SK-N-SH treated with all-trans-retinoic acid at 6 μM for 48 hours (cell line): ENCODE data around the gene GJB5.

Experiments
- ATAC-seq: fragments of 200-7000 bp; cut with Tn5 transposase; 3 replicates; pipeline ENCODE4 v1.9.1; 2020; ENCODE audit warnings: mild to moderate bottlenecking, moderate library complexity
- ARNTL ChIP-seq: fragments of 450-650 bp; formaldehyde crosslinking; IDR thresholded peaks from 2 replicates; pipeline ENCODE4 v1.5.0; 2020; ENCODE audit warnings: low read depth, mild to moderate bottlenecking, moderate library complexity, borderline replicate concordance
- BACH2 ChIP-seq: fragments of 250-450 bp; sonication (Bioruptor Pico); IDR thresholded peaks from 2 replicates; pipeline ENCODE4 v1.9.0; 2021; ENCODE audit warnings: mild to moderate bottlenecking, borderline replicate concordance
- CREB5 ChIP-seq: fragments of 250-450 bp; sonication (Bioruptor Pico); IDR thresholded peaks from 2 replicates; pipeline ENCODE4 v1.5.1; 2020; ENCODE audit warnings: low read depth, mild to moderate bottlenecking, moderate library complexity
- CSDC2 ChIP-seq: fragments of 250-450 bp; sonication (Bioruptor Pico); IDR thresholded peaks from 2 replicates; pipeline ENCODE4 v1.5.0; 2020; ENCODE audit warnings: mild to moderate bottlenecking, moderate library complexity
- GLIS3 ChIP-seq: fragments of 250-450 bp; sonication (Bioruptor Pico); IDR thresholded peaks from 2 replicates; pipeline ENCODE4 v1.5.0; 2020; ENCODE audit warnings: mild to moderate bottlenecking, moderate library complexity
- ISL1 ChIP-seq: fragments of 250-450 bp; sonication (Bioruptor Pico); IDR thresholded peaks from 2 replicates; pipeline ENCODE4 v2.1.2; 2022; ENCODE audit warnings: mild to moderate bottlenecking, moderate library complexity
- PPARA ChIP-seq: fragments of 250-450 bp; sonication (Bioruptor Pico); IDR thresholded peaks from 2 replicates; pipeline ENCODE4 v1.5.0; 2020; ENCODE audit warnings: mild to moderate bottlenecking, borderline replicate concordance
- RARB ChIP-seq: fragments of 250-450 bp; sonication (Bioruptor Pico); IDR thresholded peaks from 2 replicates; pipeline ENCODE4 v1.8.0; 2021; ENCODE audit warnings: mild to moderate bottlenecking, moderate library complexity
- SNAI2 ChIP-seq: fragments of 250-450 bp; sonication (Bioruptor Pico); IDR thresholded peaks from 2 replicates; pipeline ENCODE4 v1.5.0; 2020; ENCODE audit warnings: mild to moderate bottlenecking, moderate library complexity
- TCF4 ChIP-seq: fragments of 250-450 bp; sonication (Bioruptor Pico); IDR thresholded peaks from 2 replicates; pipeline ENCODE4 v1.8.0; 2021; ENCODE audit warnings: mild to moderate bottlenecking, moderate library complexity, borderline replicate concordance
- TOX ChIP-seq: fragments of 250-450 bp; sonication (Bioruptor Pico); IDR thresholded peaks from 2 replicates; pipeline ENCODE4 v1.8.0; 2021; ENCODE audit warnings: mild to moderate bottlenecking, moderate library complexity, borderline replicate concordance
- ZFP3 ChIP-seq: fragments of 250-450 bp; sonication (Bioruptor Pico); IDR thresholded peaks from 2 replicates; pipeline ENCODE4 v1.5.0; 2020; ENCODE audit warnings: mild to moderate bottlenecking, moderate library complexity
- ZFP30 ChIP-seq: fragments of 450-650 bp; formaldehyde crosslinking; IDR thresholded peaks from 2 replicates; pipeline ENCODE4 v1.5.0; 2022; ENCODE audit warnings: mild to moderate bottlenecking, moderate library complexity
- ZNF565 ChIP-seq: fragments of 450-650 bp; formaldehyde crosslinking; conservative IDR thresholded peaks from 2 replicates; pipeline ENCODE4 v1.5.0; 2020; ENCODE audit warnings: low read depth, mild to moderate bottlenecking, moderate library complexity
- ZNF70 ChIP-seq: fragments of 450-650 bp; formaldehyde crosslinking; IDR thresholded peaks from 2 replicates; pipeline ENCODE4 v1.5.0; 2020; ENCODE audit warnings: mild to moderate bottlenecking, moderate library complexity
- ZNF8 ChIP-seq: fragments of 450-650 bp; formaldehyde crosslinking; IDR thresholded peaks from 2 replicates; pipeline ENCODE4 v1.5.0; 2020; ENCODE audit warnings: mild to moderate bottlenecking, moderate library complexity
- TF ChIP-seq, protein P1 (sequence below): fragments of 250-450 bp; sonication (Bioruptor Pico); IDR thresholded peaks from 2 replicates; pipeline ENCODE4 v1.8.0; 2021; ENCODE audit warnings: low read depth, mild to moderate bottlenecking, moderate library complexity, borderline replicate concordance
- TF ChIP-seq, protein P2 (sequence below): fragments of 250-450 bp; sonication (Bioruptor Pico); IDR thresholded peaks from 2 replicates; pipeline ENCODE4 v1.5.1; 2021; ENCODE audit warnings: mild to moderate bottlenecking, moderate library complexity
- TF ChIP-seq, protein P3 (sequence below): fragments of 250-450 bp; sonication (Bioruptor Pico); IDR thresholded peaks from 2 replicates; pipeline ENCODE4 v1.8.0; 2020; ENCODE audit warnings: mild to moderate bottlenecking, moderate library complexity, borderline replicate concordance
- TF ChIP-seq, protein P4 (sequence below): fragments of 250-450 bp; sonication (Bioruptor Pico); IDR thresholded peaks from 2 replicates; pipeline ENCODE4 v1.5.0; 2020; ENCODE audit warnings: mild to moderate bottlenecking, moderate library complexity

GJB5 gene

DNA sequence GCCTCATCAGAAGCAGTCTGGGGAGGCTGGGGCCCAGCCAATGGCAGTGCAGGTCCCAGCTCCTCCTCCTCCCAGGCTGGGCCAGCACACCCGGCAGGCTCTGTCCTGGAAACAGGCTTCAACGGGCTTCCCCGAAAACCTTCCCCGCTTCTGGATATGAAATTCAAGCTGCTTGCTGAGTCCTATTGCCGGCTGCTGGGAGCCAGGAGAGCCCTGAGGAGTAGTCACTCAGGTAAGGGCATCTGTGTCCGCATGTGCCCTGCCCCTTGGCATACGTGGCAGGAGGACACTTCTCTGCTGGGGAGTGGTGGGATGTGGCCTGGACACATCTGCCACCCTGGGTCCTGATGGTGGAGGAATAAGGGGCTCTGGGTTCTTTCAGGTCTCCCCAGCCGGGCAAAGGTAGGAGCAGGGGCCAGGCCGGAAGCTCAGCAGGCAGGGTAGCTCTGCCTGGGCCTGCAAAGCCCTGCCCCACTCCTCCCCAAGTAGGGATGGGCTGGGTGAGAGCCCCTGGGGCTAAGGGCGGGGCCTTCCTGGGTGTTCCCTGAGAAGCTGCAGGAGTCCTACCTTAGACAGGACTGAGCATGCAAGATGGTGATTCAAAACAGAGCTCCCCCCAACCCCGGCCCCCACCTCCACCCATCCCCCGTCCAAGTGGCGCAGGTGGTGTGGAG is at the start of gene GJB5:
TSS of gene GJB5 (plus strand) at position 84 of the 674 bp plus-strand sequence. CDS start 2,284 bp downstream, outside the sequence.
- ATAC-seq = no peak
- TF ChIP-seq ZFP3 (no peak), GLIS3 (no peak), RARB (CRISPR knock-in tag) (no peak), PPARA (CRISPR knock-in tag) (no peak), ISL1 (CRISPR knock-in tag) (no peak), ZNF70 (CRISPR knock-in tag) (no peak), ZNF565 (CRISPR knock-in tag) (no peak), TOX (CRISPR knock-in tag) (no peak), ZFP30 (CRISPR knock-in tag) (no peak), BACH2 (CRISPR knock-in tag) (no peak), SNAI2 (CRISPR knock-in tag) (no peak), TCF4 (CRISPR knock-in tag) (no peak), CSDC2 (CRISPR knock-in tag) (no peak), CREB5 (CRISPR knock-in tag) (no peak)
- TF ChIP-seq, protein P1, sequence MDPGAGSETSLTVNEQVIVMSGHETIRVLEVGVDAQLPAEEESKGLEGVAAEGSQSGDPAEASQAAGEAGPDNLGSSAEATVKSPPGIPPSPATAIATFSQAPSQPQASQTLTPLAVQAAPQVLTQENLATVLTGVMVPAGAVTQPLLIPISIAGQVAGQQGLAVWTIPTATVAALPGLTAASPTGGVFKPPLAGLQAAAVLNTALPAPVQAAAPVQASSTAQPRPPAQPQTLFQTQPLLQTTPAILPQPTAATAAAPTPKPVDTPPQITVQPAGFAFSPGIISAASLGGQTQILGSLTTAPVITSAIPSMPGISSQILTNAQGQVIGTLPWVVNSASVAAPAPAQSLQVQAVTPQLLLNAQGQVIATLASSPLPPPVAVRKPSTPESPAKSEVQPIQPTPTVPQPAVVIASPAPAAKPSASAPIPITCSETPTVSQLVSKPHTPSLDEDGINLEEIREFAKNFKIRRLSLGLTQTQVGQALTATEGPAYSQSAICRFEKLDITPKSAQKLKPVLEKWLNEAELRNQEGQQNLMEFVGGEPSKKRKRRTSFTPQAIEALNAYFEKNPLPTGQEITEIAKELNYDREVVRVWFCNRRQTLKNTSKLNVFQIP (CRISPR knock-in tag) = no peak
- TF ChIP-seq, protein P2, sequence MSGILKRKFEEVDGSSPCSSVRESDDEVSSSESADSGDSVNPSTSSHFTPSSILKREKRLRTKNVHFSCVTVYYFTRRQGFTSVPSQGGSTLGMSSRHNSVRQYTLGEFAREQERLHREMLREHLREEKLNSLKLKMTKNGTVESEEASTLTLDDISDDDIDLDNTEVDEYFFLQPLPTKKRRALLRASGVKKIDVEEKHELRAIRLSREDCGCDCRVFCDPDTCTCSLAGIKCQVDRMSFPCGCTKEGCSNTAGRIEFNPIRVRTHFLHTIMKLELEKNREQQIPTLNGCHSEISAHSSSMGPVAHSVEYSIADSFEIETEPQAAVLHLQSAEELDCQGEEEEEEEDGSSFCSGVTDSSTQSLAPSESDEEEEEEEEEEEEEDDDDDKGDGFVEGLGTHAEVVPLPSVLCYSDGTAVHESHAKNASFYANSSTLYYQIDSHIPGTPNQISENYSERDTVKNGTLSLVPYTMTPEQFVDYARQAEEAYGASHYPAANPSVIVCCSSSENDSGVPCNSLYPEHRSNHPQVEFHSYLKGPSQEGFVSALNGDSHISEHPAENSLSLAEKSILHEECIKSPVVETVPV = no peak
- TF ChIP-seq, protein P3, sequence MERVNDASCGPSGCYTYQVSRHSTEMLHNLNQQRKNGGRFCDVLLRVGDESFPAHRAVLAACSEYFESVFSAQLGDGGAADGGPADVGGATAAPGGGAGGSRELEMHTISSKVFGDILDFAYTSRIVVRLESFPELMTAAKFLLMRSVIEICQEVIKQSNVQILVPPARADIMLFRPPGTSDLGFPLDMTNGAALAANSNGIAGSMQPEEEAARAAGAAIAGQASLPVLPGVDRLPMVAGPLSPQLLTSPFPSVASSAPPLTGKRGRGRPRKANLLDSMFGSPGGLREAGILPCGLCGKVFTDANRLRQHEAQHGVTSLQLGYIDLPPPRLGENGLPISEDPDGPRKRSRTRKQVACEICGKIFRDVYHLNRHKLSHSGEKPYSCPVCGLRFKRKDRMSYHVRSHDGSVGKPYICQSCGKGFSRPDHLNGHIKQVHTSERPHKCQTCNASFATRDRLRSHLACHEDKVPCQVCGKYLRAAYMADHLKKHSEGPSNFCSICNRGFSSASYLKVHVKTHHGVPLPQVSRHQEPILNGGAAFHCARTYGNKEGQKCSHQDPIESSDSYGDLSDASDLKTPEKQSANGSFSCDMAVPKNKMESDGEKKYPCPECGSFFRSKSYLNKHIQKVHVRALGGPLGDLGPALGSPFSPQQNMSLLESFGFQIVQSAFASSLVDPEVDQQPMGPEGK (CRISPR knock-in tag) = no peak

GRCh38 chr1:34705077-34705476 is 49.8 kb upstream of the GJB5 start:
- ATAC-seq = no peak
- TF ChIP-seq CSDC2 (CRISPR knock-in tag) = no peak
- TF ChIP-seq, protein P4, sequence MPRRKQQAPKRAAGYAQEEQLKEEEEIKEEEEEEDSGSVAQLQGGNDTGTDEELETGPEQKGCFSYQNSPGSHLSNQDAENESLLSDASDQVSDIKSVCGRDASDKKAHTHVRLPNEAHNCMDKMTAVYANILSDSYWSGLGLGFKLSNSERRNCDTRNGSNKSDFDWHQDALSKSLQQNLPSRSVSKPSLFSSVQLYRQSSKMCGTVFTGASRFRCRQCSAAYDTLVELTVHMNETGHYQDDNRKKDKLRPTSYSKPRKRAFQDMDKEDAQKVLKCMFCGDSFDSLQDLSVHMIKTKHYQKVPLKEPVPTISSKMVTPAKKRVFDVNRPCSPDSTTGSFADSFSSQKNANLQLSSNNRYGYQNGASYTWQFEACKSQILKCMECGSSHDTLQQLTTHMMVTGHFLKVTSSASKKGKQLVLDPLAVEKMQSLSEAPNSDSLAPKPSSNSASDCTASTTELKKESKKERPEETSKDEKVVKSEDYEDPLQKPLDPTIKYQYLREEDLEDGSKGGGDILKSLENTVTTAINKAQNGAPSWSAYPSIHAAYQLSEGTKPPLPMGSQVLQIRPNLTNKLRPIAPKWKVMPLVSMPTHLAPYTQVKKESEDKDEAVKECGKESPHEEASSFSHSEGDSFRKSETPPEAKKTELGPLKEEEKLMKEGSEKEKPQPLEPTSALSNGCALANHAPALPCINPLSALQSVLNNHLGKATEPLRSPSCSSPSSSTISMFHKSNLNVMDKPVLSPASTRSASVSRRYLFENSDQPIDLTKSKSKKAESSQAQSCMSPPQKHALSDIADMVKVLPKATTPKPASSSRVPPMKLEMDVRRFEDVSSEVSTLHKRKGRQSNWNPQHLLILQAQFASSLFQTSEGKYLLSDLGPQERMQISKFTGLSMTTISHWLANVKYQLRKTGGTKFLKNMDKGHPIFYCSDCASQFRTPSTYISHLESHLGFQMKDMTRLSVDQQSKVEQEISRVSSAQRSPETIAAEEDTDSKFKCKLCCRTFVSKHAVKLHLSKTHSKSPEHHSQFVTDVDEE (CRISPR knock-in tag) = no peak
- TF ChIP-seq ARNTL (CRISPR knock-in tag) = no peak
- TF ChIP-seq TCF4 (CRISPR knock-in tag) = no peak
- TF ChIP-seq, protein P2 = no peak
- TF ChIP-seq ZNF70 (CRISPR knock-in tag) = no peak
- no peak for TF ChIP-seq ZNF8 (CRISPR knock-in tag)
- no peak for TF ChIP-seq ZFP3
- TF ChIP-seq, all 23 proteins: peak for 0
